Gastroesophageal sphincter (tissue), 3 donors: Measurements from ENCODE around the gene AK8.

ENCODE experiments used
- POLR2A ChIP-seq, 2 donors: fragments of 450-650 bp; IDR thresholded peaks; one replicate each; pipeline ENCODE4 v1.6.1; 2017; ENCODE audit warnings: antibody characterized with exemption in 2 of 2, mild to moderate bottlenecking in 2 of 2, moderate library complexity in 1 of 2
- TF ChIP-seq, protein P1 (sequence below), 4 experiments: fragments of 200-600 bp in 2 of 4; fragments of 450-650 bp in 2 of 4; sonication (generic) in 1 of 4; IDR thresholded peaks; one replicate each; pipeline ENCODE4 v1.5.1; 2017 to 2019; ENCODE audit warnings: antibody characterized with exemption in 4 of 4, mild to moderate bottlenecking in 2 of 4, moderate library complexity in 2 of 4

DNA sequence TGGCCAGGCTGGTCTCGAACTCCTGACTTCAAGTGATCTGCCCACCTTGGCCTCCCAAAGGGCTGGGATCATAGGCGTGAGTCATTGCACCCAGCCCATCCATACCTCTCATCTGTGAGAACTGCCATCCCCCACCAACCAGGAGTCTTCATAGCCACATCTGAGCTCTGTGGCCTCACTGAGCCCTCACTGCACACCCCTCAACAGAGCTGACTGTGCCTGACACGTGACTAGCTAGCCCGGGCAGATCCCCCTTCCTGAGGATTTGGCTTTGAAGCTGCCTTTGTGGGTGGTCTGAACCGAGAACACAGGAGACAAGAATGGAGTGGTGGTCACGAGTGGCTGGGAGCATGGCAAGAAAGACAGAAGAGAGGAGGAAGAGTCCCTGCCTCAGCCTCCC, 15.6 kb downstream of the AK8 start:
- TF ChIP-seq, protein P1, sequence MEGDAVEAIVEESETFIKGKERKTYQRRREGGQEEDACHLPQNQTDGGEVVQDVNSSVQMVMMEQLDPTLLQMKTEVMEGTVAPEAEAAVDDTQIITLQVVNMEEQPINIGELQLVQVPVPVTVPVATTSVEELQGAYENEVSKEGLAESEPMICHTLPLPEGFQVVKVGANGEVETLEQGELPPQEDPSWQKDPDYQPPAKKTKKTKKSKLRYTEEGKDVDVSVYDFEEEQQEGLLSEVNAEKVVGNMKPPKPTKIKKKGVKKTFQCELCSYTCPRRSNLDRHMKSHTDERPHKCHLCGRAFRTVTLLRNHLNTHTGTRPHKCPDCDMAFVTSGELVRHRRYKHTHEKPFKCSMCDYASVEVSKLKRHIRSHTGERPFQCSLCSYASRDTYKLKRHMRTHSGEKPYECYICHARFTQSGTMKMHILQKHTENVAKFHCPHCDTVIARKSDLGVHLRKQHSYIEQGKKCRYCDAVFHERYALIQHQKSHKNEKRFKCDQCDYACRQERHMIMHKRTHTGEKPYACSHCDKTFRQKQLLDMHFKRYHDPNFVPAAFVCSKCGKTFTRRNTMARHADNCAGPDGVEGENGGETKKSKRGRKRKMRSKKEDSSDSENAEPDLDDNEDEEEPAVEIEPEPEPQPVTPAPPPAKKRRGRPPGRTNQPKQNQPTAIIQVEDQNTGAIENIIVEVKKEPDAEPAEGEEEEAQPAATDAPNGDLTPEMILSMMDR (IDR thresholded peaks at IDR 0.05): no peak
- no peak for TF ChIP-seq POLR2A (IDR thresholded peaks at IDR 0.05)
